GM18526 (cell line): ENCODE measurements around the gene COX4I2.

Experiments
- POLR2A ChIP-seq: IDR thresholded peaks from 3 replicates; pipeline ENCODE4 v1.6.1; 2011; ENCODE audit not compliant: insufficient read length; ENCODE audit errors: extremely low read depth

COX4I2 gene

DNA sequence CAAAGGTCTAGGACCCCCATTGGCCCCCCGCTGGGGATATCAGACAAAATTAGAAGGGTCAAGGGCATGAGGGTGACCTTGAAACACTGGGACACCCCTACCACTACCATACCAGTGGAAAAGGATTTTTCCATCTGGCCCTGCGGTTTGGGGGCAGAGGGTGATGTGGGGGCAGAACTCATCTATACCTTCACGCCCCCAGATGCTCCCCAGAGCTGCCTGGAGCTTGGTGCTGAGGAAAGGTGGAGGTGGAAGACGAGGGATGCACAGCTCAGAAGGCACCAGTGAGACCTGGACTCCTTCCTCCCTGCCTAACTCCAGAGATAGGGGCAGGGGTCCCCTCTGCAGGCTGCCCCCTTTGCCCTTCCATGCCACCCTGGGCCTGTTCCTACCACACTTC, 1.1 kb downstream of the COX4I2 start:
- TF ChIP-seq POLR2A: no peak

DNA sequence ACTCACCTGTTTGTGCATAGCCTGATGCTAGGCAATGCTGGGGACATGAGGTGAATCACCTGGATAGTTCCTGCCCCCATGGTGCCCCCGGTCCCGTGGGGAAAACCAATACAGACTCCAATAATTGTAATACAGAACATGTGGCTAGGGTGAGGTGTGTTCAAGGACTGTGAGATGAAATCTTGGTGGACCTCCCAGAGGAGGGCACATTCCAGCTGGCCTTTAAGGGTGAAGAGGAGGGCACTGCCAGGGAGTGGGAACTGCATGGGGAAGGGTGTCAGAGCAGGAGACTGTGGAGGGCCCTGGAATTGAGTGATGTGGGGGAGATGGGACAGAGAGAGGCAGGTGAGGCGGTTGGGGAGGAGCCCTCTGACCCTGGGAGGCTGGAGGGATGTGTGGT, 2.5 kb downstream of the COX4I2 start:
- TF ChIP-seq POLR2A: no peak

DNA sequence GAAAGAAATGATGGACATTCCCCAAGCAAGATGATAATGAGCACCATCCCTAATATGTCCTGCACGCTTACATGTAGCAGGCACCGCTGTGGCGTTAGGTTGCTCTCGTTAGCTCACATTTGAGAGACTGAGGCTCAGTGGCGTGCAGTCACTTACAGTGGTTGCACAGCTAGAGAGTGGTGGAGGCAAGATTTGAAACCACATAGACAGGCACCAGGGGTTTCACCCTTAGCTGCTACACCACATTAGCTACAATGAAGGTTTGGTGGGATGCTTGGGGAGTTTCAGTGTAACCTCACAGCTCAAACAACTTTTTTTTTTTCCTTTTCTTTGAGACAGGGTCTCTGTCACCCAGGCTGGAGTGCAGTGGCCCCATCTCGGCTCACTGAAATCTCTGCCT, 3.7 kb downstream of the COX4I2 start:
- no peak for TF ChIP-seq POLR2A

GRCh38 chr20:31642837-31643236, 5.1 kb downstream of the COX4I2 start:
- no peak for TF ChIP-seq POLR2A

- no peak for TF ChIP-seq POLR2A
Measured at GRCh38 chr20:31643522-31643921, 5.8 kb downstream of the COX4I2 start.

DNA sequence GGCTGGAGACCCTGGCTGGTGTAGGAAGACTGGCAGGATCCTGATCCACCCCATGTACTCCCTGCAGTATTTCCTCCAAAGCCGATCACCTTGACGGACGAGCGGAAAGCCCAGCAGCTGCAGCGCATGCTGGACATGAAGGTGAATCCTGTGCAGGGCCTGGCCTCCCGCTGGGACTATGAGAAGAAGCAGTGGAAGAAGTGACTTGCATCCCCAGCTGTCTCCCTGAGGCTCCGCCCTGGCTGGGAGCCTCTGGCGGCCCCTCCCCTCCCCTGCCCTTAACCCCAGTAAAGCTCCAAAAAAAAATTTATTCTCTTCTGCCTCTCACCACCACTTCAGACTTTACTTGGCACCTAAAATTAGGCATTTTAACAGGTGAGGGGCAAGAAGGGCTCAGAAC, 7.0 kb downstream of the COX4I2 start:
- TF ChIP-seq POLR2A: no peak

DNA sequence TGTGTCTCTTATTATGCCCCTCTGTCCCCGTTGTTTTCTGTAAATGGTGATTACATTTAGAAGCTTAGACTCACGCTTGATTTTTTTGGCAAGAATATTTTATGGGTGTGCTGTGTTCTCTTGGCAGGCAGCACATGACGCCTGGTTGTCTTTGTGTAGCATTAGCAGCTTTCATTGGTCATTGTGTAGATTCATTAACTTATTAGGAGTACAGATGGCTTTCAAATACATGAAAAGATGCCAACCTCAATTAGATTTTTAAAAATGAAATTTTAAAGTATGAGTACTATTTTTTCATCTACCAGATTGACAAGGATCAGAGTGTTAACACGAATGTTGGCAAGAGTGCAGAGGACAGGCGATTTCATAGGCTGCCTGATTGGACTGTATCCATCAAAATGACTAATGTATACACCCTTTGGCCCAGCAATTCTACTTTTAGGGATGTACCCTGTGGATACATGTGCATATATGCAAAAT, 15.2 kb downstream of the COX4I2 start:
- TF ChIP-seq POLR2A: no peak

GRCh38 chr20:31653561-31653960, 15.8 kb downstream of the COX4I2 start:
- no peak for TF ChIP-seq POLR2A

DNA sequence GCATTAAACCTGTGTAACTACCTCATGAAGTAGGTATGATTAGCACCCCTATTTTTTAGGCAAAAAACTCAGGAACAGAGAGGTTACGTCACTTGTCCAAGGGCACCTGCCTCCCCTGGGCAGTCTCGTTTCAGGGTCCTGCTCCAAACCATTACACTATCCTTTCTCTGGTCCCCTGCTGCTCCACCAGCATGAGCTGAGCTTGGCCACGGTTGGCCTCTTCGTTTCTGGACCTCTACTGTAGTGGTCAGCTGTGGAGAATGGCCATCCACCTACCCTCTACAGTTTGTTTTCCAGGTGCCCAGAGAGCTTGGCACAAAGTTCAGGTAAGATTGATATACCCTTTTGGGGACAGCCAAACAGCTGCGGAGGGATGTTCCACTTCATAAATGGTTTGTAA, 16.8 kb downstream of the COX4I2 start:
- no peak for TF ChIP-seq POLR2A

- TF ChIP-seq POLR2A: no peak
Measured at GRCh38 chr20:31661625-31662371, 24.1 kb downstream of the COX4I2 start.

GRCh38 chr20:31662372-31662854, 24.7 kb downstream of the COX4I2 start:
- no peak for TF ChIP-seq POLR2A

- no peak for TF ChIP-seq POLR2A
Measured at GRCh38 chr20:31663524-31663837, 25.8 kb downstream of the COX4I2 start.

DNA sequence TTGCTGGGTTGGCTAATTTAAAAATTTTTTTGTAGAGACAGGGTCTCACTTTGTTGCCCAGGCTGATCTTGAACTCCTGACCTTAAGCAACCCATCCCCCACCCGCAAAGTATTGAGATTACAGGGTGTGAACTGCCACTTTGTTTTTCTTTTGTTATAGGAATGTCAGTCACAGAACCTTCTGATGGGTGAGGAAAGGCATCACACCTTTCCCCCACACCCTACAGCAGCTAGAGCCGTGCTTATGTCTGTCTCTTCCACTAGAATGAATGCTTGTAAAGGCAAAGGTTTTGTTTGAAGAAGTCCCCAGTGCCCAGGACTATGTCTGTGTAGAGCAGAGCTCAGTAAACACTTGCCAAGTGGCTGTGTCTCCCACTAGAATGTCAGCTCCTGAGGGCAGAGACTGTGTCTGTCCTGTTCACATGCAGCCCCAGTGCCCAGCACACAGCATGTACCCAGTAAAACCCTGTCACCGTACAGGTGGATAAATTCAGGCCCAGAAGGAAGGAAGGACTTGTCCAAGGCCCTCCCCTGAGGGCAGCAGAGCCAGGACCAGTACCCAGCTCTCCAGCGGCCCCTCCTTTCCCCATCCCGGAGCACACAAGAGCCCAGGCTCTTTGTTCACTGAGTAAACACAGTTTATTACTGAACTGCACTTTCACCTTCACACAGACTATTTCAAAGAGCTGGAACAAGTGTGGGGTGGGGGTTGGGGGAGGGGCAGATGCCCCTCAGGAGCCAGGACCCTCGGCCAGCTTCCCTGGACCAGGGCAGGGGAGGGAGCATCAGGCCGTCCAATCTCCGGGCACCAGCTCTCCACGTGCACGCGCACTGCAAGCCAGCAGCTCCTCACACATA, 26.4 kb downstream of the COX4I2 start:
- TF ChIP-seq POLR2A: no peak

DNA sequence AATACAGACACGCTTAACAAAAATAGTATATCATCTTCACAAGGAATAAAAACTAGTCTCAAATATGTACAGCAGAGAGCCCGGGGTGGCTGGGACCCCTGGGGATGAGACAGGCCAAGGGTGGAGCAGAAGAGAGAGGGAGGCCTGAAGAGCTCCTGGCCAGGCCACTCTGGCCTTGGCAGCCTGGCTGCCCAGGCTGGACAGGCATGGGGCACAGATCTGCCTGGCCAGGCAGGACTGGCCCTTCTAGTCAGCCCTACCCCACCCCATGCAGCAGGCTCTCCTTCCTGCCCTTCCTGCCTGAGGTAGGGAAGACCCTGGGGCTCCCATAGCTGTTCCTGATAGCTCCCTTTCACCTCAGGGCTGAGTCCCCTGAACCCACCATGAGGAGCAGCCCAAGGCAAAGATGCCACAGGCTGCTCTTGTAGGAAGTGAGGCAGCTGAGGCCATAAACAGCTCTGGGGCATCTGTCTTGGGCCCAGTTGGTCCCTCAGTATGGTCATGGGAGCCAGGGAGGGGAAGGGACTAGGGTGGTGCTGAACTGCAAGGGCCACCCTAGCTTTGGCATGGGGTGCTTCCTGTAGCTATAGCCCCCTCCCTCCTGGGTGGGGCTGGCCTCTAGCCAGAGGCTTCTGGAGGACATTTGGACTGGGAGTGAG, 27.1 kb downstream of the COX4I2 start:
- TF ChIP-seq POLR2A: no peak

DNA sequence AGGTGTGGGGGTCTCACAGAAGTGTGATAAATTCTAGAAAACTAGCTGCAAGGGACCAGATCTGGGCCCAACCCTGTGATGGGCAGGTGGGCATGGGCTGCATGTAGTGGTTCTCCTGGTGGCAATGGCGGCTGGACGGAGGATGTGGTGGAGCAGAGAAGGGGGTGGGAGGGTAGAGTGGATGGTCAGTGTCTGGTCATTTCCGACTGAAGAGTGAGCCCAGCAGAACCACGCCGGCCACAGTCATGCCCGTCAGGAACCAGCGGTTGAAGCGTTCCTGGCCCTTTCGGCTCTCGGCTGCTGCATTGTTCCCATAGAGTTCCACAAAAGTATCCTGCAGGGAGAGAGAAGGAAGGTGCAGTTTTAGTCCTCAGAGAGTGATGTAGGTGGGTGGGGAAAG, 28.0 kb downstream of the COX4I2 start:
- TF ChIP-seq POLR2A: no peak
